Neural cell (in vitro differentiated cells): ENCODE data around the gene IER5L.

Source experiments
- CTCF ChIP-seq: fragments of 450-650 bp; IDR thresholded peaks from 2 replicates; pipeline ENCODE4 v1.5.1; 2014; ENCODE audit warnings: antibody characterized with exemption, mild to moderate bottlenecking, moderate library complexity; ENCODE audit not compliant: poor library complexity, severe bottlenecking
- EP300 ChIP-seq: fragments of 450-650 bp; conservative IDR thresholded peaks from 2 replicates; pipeline ENCODE4 v1.6.1; 2014; ENCODE audit warnings: antibody characterized with exemption, mild to moderate bottlenecking, moderate library complexity; ENCODE audit not compliant: poor library complexity, severe bottlenecking
- EZH2 ChIP-seq: fragments of 200-600, 300-800 bp; shearing (Covaris generic), sonication (generic); IDR thresholded peaks from 2 replicates; pipeline ENCODE4 v1.6.1; 2014; ENCODE audit warnings: antibody characterized with exemption, low read length, borderline replicate concordance, mild to moderate bottlenecking; ENCODE audit not compliant: insufficient read depth, poor library complexity, severe bottlenecking
- MXI1 ChIP-seq: fragments of 450-650 bp; conservative IDR thresholded peaks from 2 replicates; pipeline ENCODE4 v1.6.1; 2014; ENCODE audit warnings: antibody characterized with exemption, mild to moderate bottlenecking; ENCODE audit not compliant: poor library complexity, severe bottlenecking
- POLR2AphosphoS5 ChIP-seq: IDR thresholded peaks from 2 replicates; pipeline ENCODE4 v1.6.1; 2012
- RAD21 ChIP-seq: fragments of 450-650 bp; conservative IDR thresholded peaks from 2 replicates; pipeline ENCODE4 v1.6.1; 2014; ENCODE audit warnings: antibody characterized with exemption, mild to moderate bottlenecking, moderate library complexity
- REST ChIP-seq: IDR thresholded peaks from 2 replicates; pipeline ENCODE4 v1.6.1; 2012; ENCODE audit warnings: borderline replicate concordance
- SMC3 ChIP-seq: fragments of 450-650 bp; conservative IDR thresholded peaks from 2 replicates; pipeline ENCODE4 v1.6.1; 2014; ENCODE audit warnings: antibody characterized with exemption, mild to moderate bottlenecking, moderate library complexity; ENCODE audit not compliant: poor library complexity
- TAF1 ChIP-seq: IDR thresholded peaks from 2 replicates; pipeline ENCODE4 v1.6.1; 2012; ENCODE audit warnings: low read depth

GRCh38 chr9:129206905-129207304 is 28.8 kb upstream of the IER5L start:
- TF ChIP-seq CTCF (no peak), POLR2AphosphoS5 (no peak), REST (no peak), EP300 (no peak), EZH2 (no peak), TAF1 (no peak), SMC3 (no peak), RAD21 (no peak), MXI1 (no peak)
